HepG2 (cell line): Measurements from ENCODE around the gene RASSF8. TPM values are rescaled to one million over a fixed set of nuclear protein-coding genes. Genes with fewer than 3 reads are reported as not detected.

Experiments used
- ATF7-NPFF ChIP-seq: sonication (generic); formaldehyde crosslinking; IDR thresholded peaks from 2 replicates; pipeline ENCODE4 v1.8.1; 2023; ENCODE audit warnings: mild to moderate bottlenecking, low read depth, missing genetic modification reagents, moderate library complexity
- CBX2 ChIP-seq, 2 experiments: fragments of 200-600 bp in 1 of 2; sonication (generic); formaldehyde crosslinking in 1 of 2; IDR thresholded peaks; 2 replicates each; pipeline versions ENCODE4 v1.7.0 to v1.8.1; 2018 to 2022; ENCODE audit warnings: low read depth in 2 of 2, low read length in 1 of 2, mild to moderate bottlenecking in 1 of 2, missing genetic modification reagents in 1 of 2
- DR1 ChIP-seq: sonication (generic); formaldehyde crosslinking; IDR thresholded peaks from 2 replicates; pipeline ENCODE4 v1.8.0; 2021; ENCODE audit warnings: mild to moderate bottlenecking, missing genetic modification reagents, inconsistent platforms
- MTF2 ChIP-seq: sonication (generic); formaldehyde crosslinking; IDR thresholded peaks from 2 replicates; pipeline ENCODE4 v1.5.0; 2020; ENCODE audit warnings: missing genetic modification reagents, borderline replicate concordance
- MZF1 ChIP-seq: sonication (generic); formaldehyde crosslinking; IDR thresholded peaks from 2 replicates; pipeline ENCODE4 v1.8.1; 2023; ENCODE audit warnings: mild to moderate bottlenecking, missing genetic modification reagents, borderline replicate concordance
- STAG1 ChIP-seq: sonication (generic); formaldehyde crosslinking; IDR thresholded peaks from 2 replicates; pipeline ENCODE4 v1.4.0; 2020; ENCODE audit warnings: missing genetic modification reagents
- ZFP82 ChIP-seq: sonication (generic); formaldehyde crosslinking; IDR thresholded peaks from 2 replicates; pipeline ENCODE4 v1.5.1; 2020; ENCODE audit warnings: mild to moderate bottlenecking, missing genetic modification reagents, borderline replicate concordance
- ZNF367 ChIP-seq: sonication (generic); formaldehyde crosslinking; IDR thresholded peaks from 2 replicates; pipeline ENCODE4 v1.4.0; 2020; ENCODE audit warnings: missing genetic modification reagents, borderline replicate concordance
- polyA plus RNA-seq, 8 experiments: library from polyadenylated mRNA; depleted of rRNA in 3 of 8; stranded (reverse) in 7 of 8; unstranded in 1 of 8; fragments of >200 nt; fragmentation: Illumina TruSeq in 4 of 8; extraction: Trizol in 4 of 8; gene quantifications; 2 replicates each; pipeline versions ENCODE4 v1.2.1 to v1.2.3, GENCODE V29; 2011 to 2016; ENCODE audit warnings: low read depth in 4 of 8, missing spikeins in 1 of 8, mixed read lengths in 1 of 8; ENCODE audit not compliant: insufficient read depth in 1 of 8
- total RNA-seq, 5 experiments: library from RNA; depleted of rRNA; stranded (reverse); fragments of >200 nt; fragmentation: Illumina TruSeq; extraction: Trizol; gene quantifications; 2 replicates each; pipeline ENCODE4 v1.2.3, GENCODE V29; 2016; ENCODE audit warnings: low read depth in 1 of 5
- TF ChIP-seq, protein P1 (sequence below), 2 experiments: sonication (generic) in 1 of 2; formaldehyde crosslinking in 1 of 2; IDR thresholded peaks; 2 replicates each; pipeline versions ENCODE4 v1.4.0 to v1.6.1; 2018 to 2020; ENCODE audit warnings: missing genetic modification reagents in 2 of 2, borderline replicate concordance in 1 of 2, low read depth in 1 of 2, mild to moderate bottlenecking in 1 of 2, missing biosample characterization in 1 of 2
- TF ChIP-seq, protein P2 (sequence below): IDR thresholded peaks from 2 replicates; pipeline ENCODE4 v1.6.1; 2016; ENCODE audit warnings: low read depth, missing genetic modification reagents, missing compliant biosample characterization
- TF ChIP-seq, protein P3 (sequence below): sonication (generic); formaldehyde crosslinking; IDR thresholded peaks from 2 replicates; pipeline ENCODE4 v1.9.0; 2021; ENCODE audit warnings: mild to moderate bottlenecking, missing genetic modification reagents

RASSF8 gene
- total and polyA plus RNA-seq, 2 of the 13 experiments (the other 11 are each of a cell fraction or from before 2014, with no cell fraction given), result 0.82 to 9.2 TPM

- TF ChIP-seq, protein P1, sequence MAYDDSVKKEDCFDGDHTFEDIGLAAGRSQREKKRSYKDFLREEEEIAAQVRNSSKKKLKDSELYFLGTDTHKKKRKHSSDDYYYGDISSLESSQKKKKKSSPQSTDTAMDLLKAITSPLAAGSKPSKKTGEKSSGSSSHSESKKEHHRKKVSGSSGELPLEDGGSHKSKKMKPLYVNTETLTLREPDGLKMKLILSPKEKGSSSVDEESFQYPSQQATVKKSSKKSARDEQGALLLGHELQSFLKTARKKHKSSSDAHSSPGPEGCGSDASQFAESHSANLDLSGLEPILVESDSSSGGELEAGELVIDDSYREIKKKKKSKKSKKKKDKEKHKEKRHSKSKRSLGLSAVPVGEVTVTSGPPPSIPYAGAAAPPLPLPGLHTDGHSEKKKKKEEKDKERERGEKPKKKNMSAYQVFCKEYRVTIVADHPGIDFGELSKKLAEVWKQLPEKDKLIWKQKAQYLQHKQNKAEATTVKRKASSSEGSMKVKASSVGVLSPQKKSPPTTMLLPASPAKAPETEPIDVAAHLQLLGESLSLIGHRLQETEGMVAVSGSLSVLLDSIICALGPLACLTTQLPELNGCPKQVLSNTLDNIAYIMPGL (CRISPR knock-in tag; IDR thresholded peaks at IDR 0.05; ENCODE audit: borderline replicate concordance in 1 of 2, low read depth in 1 of 2), result 0 out of 4 replicates have a peak, but pooled peaks have one; percentile 16 to 37
- peak; percentile 80; the same call in 1 of the 2 replicates for TF ChIP-seq MTF2 (CRISPR knock-in tag)
- no peak for TF ChIP-seq MZF1 (CRISPR knock-in tag)
- TF ChIP-seq ZFP82, result peak; percentile 76; the same call in 1 of the 2 replicates
- no peak for TF ChIP-seq CBX2 (IDR thresholded peaks at IDR 0.05; ENCODE audit: low read depth, low read length)
- no peak for TF ChIP-seq CBX2 (CRISPR knock-in tag; IDR thresholded peaks at IDR 0.05; ENCODE audit: low read depth)
- TF ChIP-seq DR1 (CRISPR knock-in tag), result peak; percentile 15; the same call in 1 of the 2 replicates
- TF ChIP-seq, protein P2, sequence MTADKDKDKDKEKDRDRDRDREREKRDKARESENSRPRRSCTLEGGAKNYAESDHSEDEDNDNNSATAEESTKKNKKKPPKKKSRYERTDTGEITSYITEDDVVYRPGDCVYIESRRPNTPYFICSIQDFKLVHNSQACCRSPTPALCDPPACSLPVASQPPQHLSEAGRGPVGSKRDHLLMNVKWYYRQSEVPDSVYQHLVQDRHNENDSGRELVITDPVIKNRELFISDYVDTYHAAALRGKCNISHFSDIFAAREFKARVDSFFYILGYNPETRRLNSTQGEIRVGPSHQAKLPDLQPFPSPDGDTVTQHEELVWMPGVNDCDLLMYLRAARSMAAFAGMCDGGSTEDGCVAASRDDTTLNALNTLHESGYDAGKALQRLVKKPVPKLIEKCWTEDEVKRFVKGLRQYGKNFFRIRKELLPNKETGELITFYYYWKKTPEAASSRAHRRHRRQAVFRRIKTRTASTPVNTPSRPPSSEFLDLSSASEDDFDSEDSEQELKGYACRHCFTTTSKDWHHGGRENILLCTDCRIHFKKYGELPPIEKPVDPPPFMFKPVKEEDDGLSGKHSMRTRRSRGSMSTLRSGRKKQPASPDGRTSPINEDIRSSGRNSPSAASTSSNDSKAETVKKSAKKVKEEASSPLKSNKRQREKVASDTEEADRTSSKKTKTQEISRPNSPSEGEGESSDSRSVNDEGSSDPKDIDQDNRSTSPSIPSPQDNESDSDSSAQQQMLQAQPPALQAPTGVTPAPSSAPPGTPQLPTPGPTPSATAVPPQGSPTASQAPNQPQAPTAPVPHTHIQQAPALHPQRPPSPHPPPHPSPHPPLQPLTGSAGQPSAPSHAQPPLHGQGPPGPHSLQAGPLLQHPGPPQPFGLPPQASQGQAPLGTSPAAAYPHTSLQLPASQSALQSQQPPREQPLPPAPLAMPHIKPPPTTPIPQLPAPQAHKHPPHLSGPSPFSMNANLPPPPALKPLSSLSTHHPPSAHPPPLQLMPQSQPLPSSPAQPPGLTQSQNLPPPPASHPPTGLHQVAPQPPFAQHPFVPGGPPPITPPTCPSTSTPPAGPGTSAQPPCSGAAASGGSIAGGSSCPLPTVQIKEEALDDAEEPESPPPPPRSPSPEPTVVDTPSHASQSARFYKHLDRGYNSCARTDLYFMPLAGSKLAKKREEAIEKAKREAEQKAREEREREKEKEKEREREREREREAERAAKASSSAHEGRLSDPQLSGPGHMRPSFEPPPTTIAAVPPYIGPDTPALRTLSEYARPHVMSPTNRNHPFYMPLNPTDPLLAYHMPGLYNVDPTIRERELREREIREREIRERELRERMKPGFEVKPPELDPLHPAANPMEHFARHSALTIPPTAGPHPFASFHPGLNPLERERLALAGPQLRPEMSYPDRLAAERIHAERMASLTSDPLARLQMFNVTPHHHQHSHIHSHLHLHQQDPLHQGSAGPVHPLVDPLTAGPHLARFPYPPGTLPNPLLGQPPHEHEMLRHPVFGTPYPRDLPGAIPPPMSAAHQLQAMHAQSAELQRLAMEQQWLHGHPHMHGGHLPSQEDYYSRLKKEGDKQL, result peak; percentile 54; the same call in 1 of the 2 replicates
- peak; percentile 82; the same call in 1 of the 2 replicates for TF ChIP-seq ZNF367 (CRISPR knock-in tag)
- TF ChIP-seq STAG1 (CRISPR knock-in tag), result no peak
- TF ChIP-seq ATF7-NPFF (CRISPR knock-in tag), result peak; percentile 76; the same call in 1 of the 2 replicates
- TF ChIP-seq, protein P3, sequence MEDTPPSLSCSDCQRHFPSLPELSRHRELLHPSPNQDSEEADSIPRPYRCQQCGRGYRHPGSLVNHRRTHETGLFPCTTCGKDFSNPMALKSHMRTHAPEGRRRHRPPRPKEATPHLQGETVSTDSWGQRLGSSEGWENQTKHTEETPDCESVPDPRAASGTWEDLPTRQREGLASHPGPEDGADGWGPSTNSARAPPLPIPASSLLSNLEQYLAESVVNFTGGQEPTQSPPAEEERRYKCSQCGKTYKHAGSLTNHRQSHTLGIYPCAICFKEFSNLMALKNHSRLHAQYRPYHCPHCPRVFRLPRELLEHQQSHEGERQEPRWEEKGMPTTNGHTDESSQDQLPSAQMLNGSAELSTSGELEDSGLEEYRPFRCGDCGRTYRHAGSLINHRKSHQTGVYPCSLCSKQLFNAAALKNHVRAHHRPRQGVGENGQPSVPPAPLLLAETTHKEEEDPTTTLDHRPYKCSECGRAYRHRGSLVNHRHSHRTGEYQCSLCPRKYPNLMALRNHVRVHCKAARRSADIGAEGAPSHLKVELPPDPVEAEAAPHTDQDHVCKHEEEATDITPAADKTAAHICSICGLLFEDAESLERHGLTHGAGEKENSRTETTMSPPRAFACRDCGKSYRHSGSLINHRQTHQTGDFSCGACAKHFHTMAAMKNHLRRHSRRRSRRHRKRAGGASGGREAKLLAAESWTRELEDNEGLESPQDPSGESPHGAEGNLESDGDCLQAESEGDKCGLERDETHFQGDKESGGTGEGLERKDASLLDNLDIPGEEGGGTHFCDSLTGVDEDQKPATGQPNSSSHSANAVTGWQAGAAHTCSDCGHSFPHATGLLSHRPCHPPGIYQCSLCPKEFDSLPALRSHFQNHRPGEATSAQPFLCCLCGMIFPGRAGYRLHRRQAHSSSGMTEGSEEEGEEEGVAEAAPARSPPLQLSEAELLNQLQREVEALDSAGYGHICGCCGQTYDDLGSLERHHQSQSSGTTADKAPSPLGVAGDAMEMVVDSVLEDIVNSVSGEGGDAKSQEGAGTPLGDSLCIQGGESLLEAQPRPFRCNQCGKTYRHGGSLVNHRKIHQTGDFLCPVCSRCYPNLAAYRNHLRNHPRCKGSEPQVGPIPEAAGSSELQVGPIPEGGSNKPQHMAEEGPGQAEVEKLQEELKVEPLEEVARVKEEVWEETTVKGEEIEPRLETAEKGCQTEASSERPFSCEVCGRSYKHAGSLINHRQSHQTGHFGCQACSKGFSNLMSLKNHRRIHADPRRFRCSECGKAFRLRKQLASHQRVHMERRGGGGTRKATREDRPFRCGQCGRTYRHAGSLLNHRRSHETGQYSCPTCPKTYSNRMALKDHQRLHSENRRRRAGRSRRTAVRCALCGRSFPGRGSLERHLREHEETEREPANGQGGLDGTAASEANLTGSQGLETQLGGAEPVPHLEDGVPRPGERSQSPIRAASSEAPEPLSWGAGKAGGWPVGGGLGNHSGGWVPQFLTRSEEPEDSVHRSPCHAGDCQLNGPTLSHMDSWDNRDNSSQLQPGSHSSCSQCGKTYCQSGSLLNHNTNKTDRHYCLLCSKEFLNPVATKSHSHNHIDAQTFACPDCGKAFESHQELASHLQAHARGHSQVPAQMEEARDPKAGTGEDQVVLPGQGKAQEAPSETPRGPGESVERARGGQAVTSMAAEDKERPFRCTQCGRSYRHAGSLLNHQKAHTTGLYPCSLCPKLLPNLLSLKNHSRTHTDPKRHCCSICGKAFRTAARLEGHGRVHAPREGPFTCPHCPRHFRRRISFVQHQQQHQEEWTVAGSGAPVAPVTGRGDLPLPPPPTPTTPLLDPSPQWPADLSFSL, result no peak
These were observed 155.6 kb downstream of the RASSF8 start (continued) for GRCh38 chr12:26113853-26114719.
